Immature natural killer cell (primary cell): ENCODE results near the gene OR2A5. TPM values are rescaled to one million over a fixed set of nuclear protein-coding genes. Genes with fewer than 3 reads are reported as not detected.

Source experiments
- DNase-seq, 3 donors: peaks; one replicate each; pipeline ENCODE4 v3.0.0; 2022; ENCODE audit warnings: mixed read lengths in 1 of 3
- H3K27ac Mint-ChIP-seq, 6 donors: one replicate each; pipeline ENCODE4 v1.8.0; 2020; ENCODE audit warnings: mixed read lengths in 6 of 6, mild to moderate bottlenecking in 5 of 6, inconsistent platforms in 4 of 6, moderate library complexity in 3 of 6
- H3K27me3 Mint-ChIP-seq, 3 donors: one replicate each; pipeline ENCODE4 v1.8.0; 2020 to 2021; ENCODE audit warnings: low read depth in 3 of 3, mild to moderate bottlenecking in 3 of 3, mixed read lengths in 3 of 3, moderate library complexity in 3 of 3, inconsistent platforms in 1 of 3
- H3K36me3 Mint-ChIP-seq, 3 donors: one replicate each; pipeline ENCODE4 v1.8.0; 2020; ENCODE audit warnings: mixed read lengths in 3 of 3, inconsistent platforms in 2 of 3, mild to moderate bottlenecking in 2 of 3
- H3K4me1 Mint-ChIP-seq, 2 donors: one replicate each; pipeline ENCODE4 v1.8.0; 2020; ENCODE audit warnings: inconsistent platforms in 2 of 2, mild to moderate bottlenecking in 2 of 2, mixed read lengths in 2 of 2, moderate library complexity in 1 of 2
- H3K4me3 Mint-ChIP-seq, 5 donors: one replicate each; pipeline ENCODE4 v1.8.0; 2020; ENCODE audit warnings: mild to moderate bottlenecking in 5 of 5, mixed read lengths in 5 of 5, inconsistent platforms in 3 of 5, moderate library complexity in 3 of 5
- H3K9me3 Mint-ChIP-seq, 6 donors: one replicate each; pipeline ENCODE4 v1.8.0; 2020; ENCODE audit warnings: mild to moderate bottlenecking in 6 of 6, mixed read lengths in 6 of 6, inconsistent platforms in 4 of 6, moderate library complexity in 3 of 6
- polyA plus RNA-seq, 3 donors: library from polyadenylated mRNA; unstranded; fragments of 300-500 nt; fragmentation: Illumina TruSeq; gene quantifications; one replicate each; pipeline ENCODE4 v1.2.3, GENCODE V29; 2021

OR2A5 gene
- polyA plus RNA-seq, 3 donors from 2014 or later = not detected

GRCh38 chr7:144022169-144022568 is 26.6 kb upstream of the OR2A5 start:
- H3K36me3 Mint-ChIP-seq = no peaks in the 10 kb centered on the region
- no peaks in the 10 kb centered on the region for H3K4me1 Mint-ChIP-seq
- peaks cover 1 to 4% (median 2%) of the 10 kb centered on the region in 3 donors for H3K27me3 Mint-ChIP-seq
- H3K9me3 Mint-ChIP-seq = no peaks in the 10 kb centered on the region
- H3K27ac Mint-ChIP-seq = no peak overlapping the region
- no peak for DNase-seq
- no peak overlapping the region for H3K4me3 Mint-ChIP-seq

- Mint-ChIP-seq H3K27ac (no peak overlapping the region), H3K4me3 (no peak overlapping the region), H3K27me3 (peaks cover 1 to 4% (median 2%) of the 10 kb centered on the region in 3 donors), H3K9me3 (no peaks in the 10 kb centered on the region), H3K36me3 (no peaks in the 10 kb centered on the region), H3K4me1 (no peaks in the 10 kb centered on the region)
- DNase-seq = no peak
Observed at GRCh38 chr7:144023171-144023827, 25.4 kb upstream of the OR2A5 start.

GRCh38 chr7:144024213-144024612 is 24.5 kb upstream of the OR2A5 start:
- H3K36me3 Mint-ChIP-seq = no peaks in the 10 kb centered on the region
- no peak overlapping the region for H3K4me3 Mint-ChIP-seq
- no peak overlapping the region for H3K27ac Mint-ChIP-seq
- no peaks in the 10 kb centered on the region for H3K4me1 Mint-ChIP-seq
- peaks cover 1 to 4% (median 2%) of the 10 kb centered on the region in 3 donors for H3K27me3 Mint-ChIP-seq
- H3K9me3 Mint-ChIP-seq = peaks cover 0 to under 1% (median 0%) of the 10 kb centered on the region in 6 donors
- no peak for DNase-seq

- Mint-ChIP-seq H3K4me3 (no peak overlapping the region), H3K27me3 (peaks cover 0 to 4% (median 3%) of the 10 kb centered on the region in 3 donors), H3K27ac (no peak overlapping the region), H3K4me1 (no peaks in the 10 kb centered on the region), H3K36me3 (no peaks in the 10 kb centered on the region), H3K9me3 (peaks cover 0 to 3% (median 0%) of the 10 kb centered on the region in 6 donors)
- DNase-seq = no peak
Observed at GRCh38 chr7:144026203-144026883, 22.4 kb upstream of the OR2A5 start.

GRCh38 chr7:144027070-144027469 is 21.7 kb upstream of the OR2A5 start:
- Mint-ChIP-seq H3K4me1 (no peaks in the 10 kb centered on the region), H3K4me3 (no peak overlapping the region), H3K27ac (no peak overlapping the region), H3K27me3 (peaks cover 2 to 4% (median 4%) of the 10 kb centered on the region in 3 donors), H3K9me3 (peaks cover 0 to 3% (median 0%) of the 10 kb centered on the region in 6 donors), H3K36me3 (no peaks in the 10 kb centered on the region)
- no peak for DNase-seq

GRCh38 chr7:144027974-144028373 is 20.8 kb upstream of the OR2A5 start:
- Mint-ChIP-seq H3K27ac (no peak overlapping the region), H3K36me3 (no peaks in the 10 kb centered on the region), H3K27me3 (peaks cover 2 to 4% (median 2%) of the 10 kb centered on the region in 3 donors), H3K9me3 (peaks cover 0 to 3% (median 0%) of the 10 kb centered on the region in 6 donors), H3K4me3 (no peak overlapping the region), H3K4me1 (no peaks in the 10 kb centered on the region)
- no peak for DNase-seq

- Mint-ChIP-seq H3K27me3 (peaks cover 2 to 4% (median 2%) of the 10 kb centered on the region in 3 donors), H3K4me3 (no peak overlapping the region), H3K36me3 (no peaks in the 10 kb centered on the region), H3K9me3 (peaks cover 0 to 3% (median 0%) of the 10 kb centered on the region in 6 donors), H3K4me1 (no peaks in the 10 kb centered on the region), H3K27ac (no peak overlapping the region)
- DNase-seq = no peak
Observed at GRCh38 chr7:144028547-144028946, 20.2 kb upstream of the OR2A5 start.

GRCh38 chr7:144032516-144032915 is 16.2 kb upstream of the OR2A5 start:
- Mint-ChIP-seq H3K27me3 (peaks cover 3 to 11% (median 8%) of the 10 kb centered on the region in 3 donors), H3K36me3 (no peaks in the 10 kb centered on the region), H3K27ac (no peak overlapping the region), H3K4me3 (no peak overlapping the region), H3K4me1 (no peaks in the 10 kb centered on the region), H3K9me3 (peaks cover 0 to 7% (median 0%) of the 10 kb centered on the region in 6 donors)
- DNase-seq = no peak

- Mint-ChIP-seq H3K4me3 (no peak overlapping the region), H3K27ac (no peak overlapping the region), H3K36me3 (no peaks in the 10 kb centered on the region), H3K27me3 (peaks cover 3 to 11% (median 8%) of the 10 kb centered on the region in 3 donors), H3K9me3 (peaks cover 0 to 11% (median 0%) of the 10 kb centered on the region in 6 donors), H3K4me1 (no peaks in the 10 kb centered on the region)
- no peak for DNase-seq
Observed at GRCh38 chr7:144032985-144033709, 15.6 kb upstream of the OR2A5 start.

- H3K4me3 Mint-ChIP-seq = no peak overlapping the region
- H3K4me1 Mint-ChIP-seq = no peaks in the 10 kb centered on the region
- no peak overlapping the region for H3K27ac Mint-ChIP-seq
Observed at GRCh38 chr7:144035385-144035784, 13.4 kb upstream of the OR2A5 start.

GRCh38 chr7:144036302-144036885 is 12.4 kb upstream of the OR2A5 start:
- Mint-ChIP-seq H3K4me3 (no peak overlapping the region), H3K27ac (no peak overlapping the region), H3K27me3 (peaks cover 1 to 11% (median 4%) of the 10 kb centered on the region in 3 donors), H3K9me3 (peaks cover 0 to 8% (median 0%) of the 10 kb centered on the region in 6 donors), H3K4me1 (no peaks in the 10 kb centered on the region), H3K36me3 (no peaks in the 10 kb centered on the region)
- DNase-seq = no peak

More at GRCh38 chr7:144035385-144035784, 13.4 kb upstream of the OR2A5 start:
- DNase-seq = no peak
- Mint-ChIP-seq H3K36me3 (no peaks in the 10 kb centered on the region), H3K9me3 (peaks cover 0 to 8% (median 0%) of the 10 kb centered on the region in 6 donors), H3K27me3 (peaks cover 3 to 11% (median 8%) of the 10 kb centered on the region in 3 donors)

GRCh38 chr7:144037414-144038035 is 11.2 kb upstream of the OR2A5 start:
- no peak for DNase-seq
- no peak overlapping the region for H3K4me3 Mint-ChIP-seq
- no peak overlapping the region for H3K27ac Mint-ChIP-seq
- peaks cover 0 to 8% (median 0%) of the 10 kb centered on the region in 6 donors for H3K9me3 Mint-ChIP-seq
- no peaks in the 10 kb centered on the region for H3K4me1 Mint-ChIP-seq
- no peaks in the 10 kb centered on the region for H3K36me3 Mint-ChIP-seq
- peaks cover 1 to 9% (median 4%) of the 10 kb centered on the region in 3 donors for H3K27me3 Mint-ChIP-seq

GRCh38 chr7:144038887-144039286 is 9.9 kb upstream of the OR2A5 start:
- H3K9me3 Mint-ChIP-seq = peaks cover 0 to 8% (median 0%) of the 10 kb centered on the region in 6 donors
- H3K4me1 Mint-ChIP-seq = no peaks in the 10 kb centered on the region
- H3K36me3 Mint-ChIP-seq = no peaks in the 10 kb centered on the region
- DNase-seq = no peak
- H3K27ac Mint-ChIP-seq = no peak overlapping the region
- H3K27me3 Mint-ChIP-seq = peaks cover under 1 to 7% (median 1%) of the 10 kb centered on the region in 3 donors
- H3K4me3 Mint-ChIP-seq = no peak overlapping the region
